ENCODE results near the gene ERGIC3. TPM values are rescaled to one million over a fixed set of nuclear protein-coding genes. Genes with fewer than 3 reads are reported as not detected.

ERGIC3 gene
- total and polyA plus RNA-seq, 2 of the 13 experiments (the other 11 are each of a cell fraction or from before 2014, with no cell fraction given): 407 to 670 TPM

DNA sequence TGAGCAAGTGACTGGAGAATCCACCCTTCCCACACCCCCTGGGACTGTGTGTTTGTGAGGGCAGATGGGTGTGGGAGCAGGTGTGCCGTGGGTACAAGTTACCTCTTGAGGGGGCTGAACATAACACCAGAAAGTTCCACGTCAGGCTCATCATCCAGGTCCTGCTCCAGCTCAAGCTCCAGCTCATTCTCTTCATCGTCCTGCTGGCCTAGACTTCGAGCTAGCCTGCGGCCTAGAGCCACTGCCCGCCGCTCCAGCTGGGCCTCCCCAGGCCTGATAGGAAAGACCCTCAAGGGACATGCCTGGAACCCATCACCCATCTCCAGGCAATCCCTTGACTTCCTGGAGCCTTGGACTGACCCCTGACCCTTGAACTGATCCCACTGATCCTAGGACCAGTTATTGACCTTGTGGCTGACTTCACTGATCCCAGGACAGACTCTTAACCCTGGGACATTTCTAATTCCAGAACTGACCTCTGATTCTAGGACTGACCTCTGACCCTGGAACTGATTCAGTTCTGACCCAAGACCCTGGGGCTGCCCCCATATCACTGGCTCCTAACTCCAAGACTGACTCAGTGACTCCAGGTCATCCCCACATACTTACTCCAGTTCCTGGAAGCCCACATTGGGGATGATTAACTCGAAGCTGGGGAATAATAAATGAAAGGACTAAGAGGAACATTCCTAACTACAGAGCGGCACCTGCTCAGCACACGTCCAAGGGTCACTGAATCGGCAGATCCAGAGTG, 62.0 kb downstream of the ERGIC3 start:
- peaks cover 3 to 23% of the 10 kb centered on the region in 2 experiments; a peak in 4 of 5 replicates for H3K27me3 ChIP-seq (ENCODE audit: control insufficient read depth in 1 of 2, insufficient read depth in 2 of 2, low read length in 2 of 2)
- no peaks in the 10 kb centered on the region for H3K36me3 ChIP-seq (replicated peaks in 1 of 2; ENCODE audit: control insufficient read depth in 1 of 2, insufficient read depth in 2 of 2, low read length in 2 of 2)
- intact Hi-C loops (cut with micrococcal nuclease; ENCODE audit: unreplicated experiment): loop anchor here (1.0 kb wide), 1 partner anchor 36 kb away; no protein-coding TSS in a partner anchor
- H3K4me2 ChIP-seq (ENCODE audit: low read depth, low read length): 0 out of 2 replicates have a peak overlapping the region, but pooled peaks have one; percentile 18
- ChIA-PET CTCF (ENCODE audit: low intra/inter-chr PET ratio, low total read pairs) (interaction anchor here (1.0 to 1.5 kb wide), 3 partner anchors 12 to 140 kb away, joined by 3 to 8 read pairs (median 3); no protein-coding TSS in a partner anchor), POLR2A (interaction anchor here (0.6 to 3.7 kb wide), 3 partner anchors 13 to 138 kb away, joined by 4 to 17 read pairs (median 5); partner anchors contain the start of genes RBM39 and SPAG4)
- H4K20me1 ChIP-seq (ENCODE audit: insufficient read depth, low read length): no peaks in the 10 kb centered on the region
- H3K9me3 ChIP-seq (ENCODE audit: low read length): no peaks in the 10 kb centered on the region
- no peak overlapping the region for H3K27ac ChIP-seq (ENCODE audit: extremely low read length, insufficient read depth, low read length)
- no peak overlapping the region for H3K4me3 ChIP-seq (replicated peaks in 1 of 3; ENCODE audit: insufficient read depth in 1 of 3, low read depth in 2 of 3, low read length in 3 of 3)
- DNase-seq (ENCODE audit: low spot score) (no peak), ATAC-seq (peak; percentile 1; the same call in 2 of the 3 replicates), FAIRE-seq (no peak)
- H2AFZ ChIP-seq (ENCODE audit: low read length): no peak overlapping the region
- in situ Hi-C loops (cut with HindIII; ENCODE audit: extremely low pct_ligation_motif_present, low pct_unique_long_range_greater_than_20kb): loop anchor here (5.0 kb wide), 1 partner anchor 142 kb away; no protein-coding TSS in a partner anchor
- BruUV-seq (replicated peaks): no TSS peak
- 41% methylated on average over 11 of the region's 11 CpGs for WGBS (ENCODE audit: low lambda C conversion rate)
- no peak overlapping the region for H3K9ac ChIP-seq (ENCODE audit: insufficient read depth, low read depth, low read length)
- peaks cover 25% of the 10 kb centered on the region for H3K4me1 ChIP-seq (ENCODE audit: insufficient read depth, low read length)
- no peaks in the 10 kb centered on the region for H3K79me2 ChIP-seq (ENCODE audit: insufficient read depth, low read length)
- TF ChIP-seq ZGPAT (CRISPR knock-in tag; IDR thresholded peaks at IDR 0.05) (no peak), ZNF558 (CRISPR knock-in tag; IDR thresholded peaks at IDR 0.05; ENCODE audit: borderline replicate concordance) (no peak), MAF1 (CRISPR knock-in tag; IDR thresholded peaks at IDR 0.05; ENCODE audit: borderline replicate concordance) (no peak), ZNF256 (CRISPR knock-in tag; conservative IDR thresholded peaks at IDR 0.05) (0 out of 2 replicates have a peak, but pooled peaks have one; percentile 33), SNAI1 (CRISPR knock-in tag; IDR thresholded peaks at IDR 0.05; ENCODE audit: borderline replicate concordance) (no peak), SMAD1 (CRISPR knock-in tag; IDR thresholded peaks at IDR 0.05; ENCODE audit: borderline replicate concordance, low read depth) (no peak), PCBP1 (IDR thresholded peaks at IDR 0.05; ENCODE audit: borderline replicate concordance, low read depth, low read length) (no peak), ZNF781 (CRISPR knock-in tag; IDR thresholded peaks at IDR 0.05; ENCODE audit: borderline replicate concordance, not compliant biosample characterization) (no peak), GATAD1 (CRISPR knock-in tag; IDR thresholded peaks at IDR 0.05) (no peak), ZMYM2 (CRISPR knock-in tag; IDR thresholded peaks at IDR 0.05) (peak; percentile 49; the same call in 1 of the 2 replicates), HDAC2 (CRISPR knock-in tag; IDR thresholded peaks at IDR 0.05) (no peak), PRDM15 (CRISPR knock-in tag; IDR thresholded peaks at IDR 0.05) (no peak), MAX (IDR thresholded peaks at IDR 0.05) (no peak), ZNF598 (CRISPR knock-in tag; IDR thresholded peaks at IDR 0.05; ENCODE audit: borderline replicate concordance) (no peak), ZNF205 (CRISPR knock-in tag; IDR thresholded peaks at IDR 0.05) (no peak)
- TF ChIP-seq, protein P1, sequence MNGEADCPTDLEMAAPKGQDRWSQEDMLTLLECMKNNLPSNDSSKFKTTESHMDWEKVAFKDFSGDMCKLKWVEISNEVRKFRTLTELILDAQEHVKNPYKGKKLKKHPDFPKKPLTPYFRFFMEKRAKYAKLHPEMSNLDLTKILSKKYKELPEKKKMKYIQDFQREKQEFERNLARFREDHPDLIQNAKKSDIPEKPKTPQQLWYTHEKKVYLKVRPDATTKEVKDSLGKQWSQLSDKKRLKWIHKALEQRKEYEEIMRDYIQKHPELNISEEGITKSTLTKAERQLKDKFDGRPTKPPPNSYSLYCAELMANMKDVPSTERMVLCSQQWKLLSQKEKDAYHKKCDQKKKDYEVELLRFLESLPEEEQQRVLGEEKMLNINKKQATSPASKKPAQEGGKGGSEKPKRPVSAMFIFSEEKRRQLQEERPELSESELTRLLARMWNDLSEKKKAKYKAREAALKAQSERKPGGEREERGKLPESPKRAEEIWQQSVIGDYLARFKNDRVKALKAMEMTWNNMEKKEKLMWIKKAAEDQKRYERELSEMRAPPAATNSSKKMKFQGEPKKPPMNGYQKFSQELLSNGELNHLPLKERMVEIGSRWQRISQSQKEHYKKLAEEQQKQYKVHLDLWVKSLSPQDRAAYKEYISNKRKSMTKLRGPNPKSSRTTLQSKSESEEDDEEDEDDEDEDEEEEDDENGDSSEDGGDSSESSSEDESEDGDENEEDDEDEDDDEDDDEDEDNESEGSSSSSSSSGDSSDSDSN (CRISPR knock-in tag; IDR thresholded peaks at IDR 0.05): no peak
